NCI-H2029 (cell line): ENCODE measurements around the gene XG.
"Not testable (repeated sequence)": the region's sequence is repeated elsewhere in the genome, so short reads cannot be mapped to it uniquely, and the experiment has no call there.

Experiments
- DNase-seq: peaks from one replicate; lab custom pipeline; 2025; lab: John Stamatoyannopoulos, UW

The XG gene

GRCh38 chrX:2733286-2733685 lies 18.6 kb upstream of the XG start:
- DNase-seq, result no peak

DNA sequence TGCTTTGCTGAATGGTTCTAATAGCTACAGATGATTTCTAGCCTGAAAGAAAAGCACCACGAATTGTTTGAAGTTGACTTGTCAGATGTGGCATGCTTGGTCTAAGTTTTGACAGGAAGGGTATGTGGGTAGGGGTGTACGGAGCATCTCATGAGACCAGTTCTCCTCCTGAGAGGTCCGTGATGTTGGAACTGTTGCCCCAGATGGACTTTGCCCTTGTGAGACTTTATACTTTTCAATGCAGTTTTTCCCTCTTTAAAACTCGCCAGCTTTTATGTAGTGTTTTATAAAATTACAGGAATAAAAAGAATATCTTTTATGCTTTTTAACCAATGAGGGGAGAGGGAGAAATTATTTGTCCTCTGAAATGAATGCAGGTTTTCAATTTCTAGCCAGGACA lies 16.6 kb upstream of the XG start:
- DNase-seq, result no peak

DNA sequence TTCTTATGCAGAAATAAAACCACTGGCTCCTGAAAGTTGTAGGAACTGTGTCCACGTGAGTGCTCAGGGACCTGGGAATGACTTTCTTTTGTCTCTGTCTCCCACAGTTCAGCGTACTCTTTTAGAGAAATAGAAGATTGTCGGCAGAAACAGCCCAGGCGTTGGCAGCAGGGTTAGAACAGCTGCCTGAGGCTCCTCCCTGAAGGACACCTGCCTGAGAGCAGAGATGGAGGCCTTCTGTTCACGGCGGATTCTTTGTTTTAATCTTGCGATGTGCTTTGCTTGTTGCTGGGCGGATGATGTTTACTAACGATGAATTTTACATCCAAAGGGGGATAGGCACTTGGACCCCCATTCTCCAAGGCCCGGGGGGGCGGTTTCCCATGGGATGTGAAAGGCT lies 11.2 kb upstream of the XG start:
- DNase-seq, result no peak

DNA sequence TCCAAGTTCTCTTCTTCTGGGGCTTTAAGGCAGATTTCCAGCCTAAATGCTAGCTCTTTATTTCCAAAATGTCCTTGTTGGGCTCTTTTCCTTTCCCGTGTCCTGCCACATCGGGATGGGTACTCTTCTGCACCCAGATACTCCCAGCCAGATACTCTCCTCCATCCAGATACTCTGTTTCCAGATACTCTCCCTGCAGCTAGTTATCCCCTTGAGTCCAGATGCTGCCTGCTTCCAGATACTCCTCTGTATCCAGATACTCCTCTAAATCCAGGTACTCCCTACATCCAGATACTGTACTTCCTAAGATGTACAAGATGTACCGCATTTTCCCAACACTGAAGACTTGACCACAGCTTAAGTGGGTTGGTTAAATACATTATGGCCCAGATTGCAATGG lies 10.5 kb upstream of the XG start:
- no peak for DNase-seq

DNA sequence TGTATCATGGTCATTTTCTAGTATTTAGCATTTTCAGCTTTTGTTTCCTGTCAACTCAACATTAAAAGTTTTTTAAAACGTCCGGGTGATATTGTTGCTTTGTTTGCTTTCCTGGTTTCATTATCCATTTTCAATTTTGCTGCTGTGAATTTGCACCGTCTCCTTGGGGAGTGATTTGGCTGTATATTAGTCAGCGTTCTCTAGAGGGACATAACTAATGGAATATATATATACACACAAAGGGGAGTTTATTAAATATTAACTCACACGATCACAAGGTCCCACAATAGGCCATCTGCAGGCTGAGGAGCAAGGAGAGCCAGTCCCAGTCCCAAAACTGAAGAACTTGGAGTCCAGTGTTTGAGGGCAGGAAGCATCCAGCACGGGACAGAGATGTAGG lies 5.6 kb upstream of the XG start:
- not testable (repeated sequence) for DNase-seq

- DNase-seq, result no peak
Observed at GRCh38 chrX:2748171-2748814, 3.5 kb upstream of the XG start.

DNA sequence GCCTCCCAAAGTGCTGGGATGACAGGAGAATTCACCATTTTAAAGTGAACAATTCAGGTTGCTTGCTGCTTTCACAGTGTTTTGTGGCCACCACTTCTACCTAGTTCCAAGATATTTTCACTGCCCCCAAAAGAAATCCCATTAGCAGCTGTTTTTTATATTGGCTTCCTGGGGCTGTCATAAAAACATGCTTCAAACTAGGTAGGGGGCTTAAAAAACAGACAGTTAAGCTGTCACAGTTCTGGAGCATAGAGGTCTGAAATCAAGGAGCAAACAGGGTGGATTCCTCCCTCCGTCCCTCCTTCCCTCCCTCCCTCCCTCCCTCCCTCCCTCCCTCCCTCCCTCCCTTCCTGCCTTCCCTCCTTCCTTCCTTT lies 3.0 kb upstream of the XG start:
- DNase-seq, result no peak

GRCh38 chrX:2751291-2751690 lies 549 bp upstream of the XG start:
- DNase-seq, result no peak

DNA sequence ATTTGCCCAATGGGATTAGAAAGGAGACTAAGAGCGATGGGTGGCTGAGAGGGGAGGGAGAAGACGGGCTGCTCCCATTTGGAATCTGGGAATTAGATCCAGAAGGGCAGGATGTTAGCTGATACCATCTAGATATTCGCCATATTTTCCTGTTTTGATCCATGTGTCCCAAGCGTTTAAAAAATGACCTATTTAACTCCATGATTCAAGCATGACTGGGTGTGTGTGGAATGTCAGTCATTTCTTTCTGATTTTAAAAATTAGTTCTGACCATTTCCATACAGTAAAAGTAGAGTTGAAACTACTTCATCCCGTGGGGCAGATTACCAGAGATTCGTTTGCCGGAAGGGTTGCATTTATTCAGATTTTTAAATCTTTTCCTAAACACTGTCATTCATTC lies 601 bp downstream of the XG start:
- DNase-seq, result not testable (repeated sequence)

GRCh38 chrX:2755163-2755715 lies 3.4 kb downstream of the XG start:
- not testable (repeated sequence) for DNase-seq

- DNase-seq, result no peak
Observed at GRCh38 chrX:2756548-2756947, 4.7 kb downstream of the XG start.

GRCh38 chrX:2761246-2761645 lies 9.4 kb downstream of the XG start:
- DNase-seq, result no peak

DNA sequence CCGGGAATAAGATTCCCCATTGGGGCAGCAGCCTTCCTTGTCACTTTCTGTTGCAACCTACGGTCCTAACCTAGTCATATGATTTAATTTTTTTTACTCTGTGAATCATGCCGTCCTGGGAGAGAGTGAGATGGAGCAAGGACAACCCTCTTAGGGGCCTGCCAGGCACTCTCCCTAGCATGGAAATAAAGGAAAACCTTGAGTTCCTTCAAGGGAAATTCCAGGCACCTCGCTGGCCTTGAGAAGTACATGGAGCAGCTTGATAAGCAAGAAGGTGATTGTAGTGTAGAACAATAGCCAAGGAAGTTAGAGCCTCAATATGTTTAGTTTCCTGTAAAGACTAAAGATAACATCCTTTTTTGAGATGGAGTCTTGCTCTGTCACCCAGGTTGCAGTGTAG lies 10.8 kb downstream of the XG start:
- not testable (repeated sequence) for DNase-seq

DNA sequence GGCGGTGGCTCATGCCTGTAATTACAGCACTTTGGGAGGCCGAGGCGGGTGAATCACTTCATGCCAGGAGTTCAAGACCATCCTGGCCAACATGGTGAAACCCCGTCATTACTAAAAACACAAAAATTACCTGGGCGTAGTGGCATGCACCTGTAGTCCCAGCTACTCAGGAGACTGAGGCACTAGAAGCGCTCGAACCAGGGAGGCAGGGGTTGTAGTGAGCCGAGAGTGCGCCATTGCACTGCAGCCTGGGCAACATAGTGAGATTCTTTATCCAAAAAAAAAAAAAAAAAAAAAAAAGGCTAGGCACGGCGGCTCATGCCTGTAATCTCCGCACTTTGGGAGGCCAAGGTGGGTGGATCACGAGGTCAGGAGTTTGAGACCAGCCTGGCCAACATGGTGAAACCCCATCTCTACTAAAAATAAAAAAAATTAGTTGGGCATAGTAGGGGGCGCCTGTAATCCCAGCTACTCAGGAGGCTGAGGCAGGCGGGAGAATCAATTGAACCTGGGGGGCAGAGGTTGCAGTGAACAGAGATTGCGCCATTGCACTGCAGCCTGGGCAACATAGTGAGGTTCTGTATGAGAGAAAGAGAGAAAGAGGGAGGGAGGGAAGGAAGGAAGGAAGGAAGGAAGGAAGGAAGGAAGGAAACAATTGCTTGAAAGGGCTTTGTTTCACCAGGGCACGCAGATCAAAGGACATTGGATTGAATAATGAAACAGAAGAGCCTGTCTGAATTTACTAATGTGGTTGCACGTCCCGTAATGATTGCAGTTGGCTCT lies 13.1 kb downstream of the XG start:
- not testable (repeated sequence) for DNase-seq

- no peak for DNase-seq
Observed at GRCh38 chrX:2765549-2765830, 13.7 kb downstream of the XG start.

- no peak for DNase-seq
Observed at GRCh38 chrX:2766906-2767305, 15.1 kb downstream of the XG start.

DNA sequence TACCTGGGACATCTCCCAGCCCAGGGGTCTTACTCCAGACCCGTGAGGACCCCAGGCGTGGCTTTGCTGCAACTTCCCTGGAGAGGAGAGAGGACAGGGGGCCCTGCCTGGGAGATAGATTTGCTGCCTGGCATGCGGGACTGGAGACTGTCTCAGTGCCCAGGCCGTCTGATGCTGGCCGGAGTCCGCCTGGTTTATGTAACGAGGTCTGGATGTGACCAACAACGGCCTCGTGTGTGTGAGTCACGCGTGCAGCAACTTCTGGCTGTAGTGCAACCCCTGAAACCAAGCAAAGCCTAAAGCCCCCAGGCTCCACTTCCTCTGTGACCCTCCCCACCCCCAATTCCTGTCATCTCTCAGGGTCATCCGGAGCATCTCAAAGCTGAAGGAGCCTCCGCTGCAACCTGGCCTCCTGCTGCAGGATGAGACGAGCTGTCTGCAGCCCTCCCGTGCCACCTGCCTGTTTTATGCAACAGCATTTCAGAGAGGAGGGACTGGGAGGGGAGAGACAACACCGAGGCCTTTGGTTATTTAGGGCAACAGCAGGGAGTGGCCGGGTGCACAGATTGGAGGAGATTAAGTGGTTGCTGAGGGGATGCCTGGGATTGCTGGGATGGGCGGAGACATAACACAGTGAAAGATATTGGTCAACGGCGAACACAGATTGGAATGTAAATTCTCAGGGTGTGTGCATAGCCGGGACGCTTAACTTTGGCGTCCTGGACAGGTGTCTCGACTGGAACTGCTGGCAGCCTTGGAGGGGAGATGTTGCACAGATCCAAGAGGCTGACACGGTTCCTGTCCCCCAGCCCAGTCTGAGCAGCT lies 16.0 kb downstream of the XG start:
- DNase-seq, result no peak

DNA sequence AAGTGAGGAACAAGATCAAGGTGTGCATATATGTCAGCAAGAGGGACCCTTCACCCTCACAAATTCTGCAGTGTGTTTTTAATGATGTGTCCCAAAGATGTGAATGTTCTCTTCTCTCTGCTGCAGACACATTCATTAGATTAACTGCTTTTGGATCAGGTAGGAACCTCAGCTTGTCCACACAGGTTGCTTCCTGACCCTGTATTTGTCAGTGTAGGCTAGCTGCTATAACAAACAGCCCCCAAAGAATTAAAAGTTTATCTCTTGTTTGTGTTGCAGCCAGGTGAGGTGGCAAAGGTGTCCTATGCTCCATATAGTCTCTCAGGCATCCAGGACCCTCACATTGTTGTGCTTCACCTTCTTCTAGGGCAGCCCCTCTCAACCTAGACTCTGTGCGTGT lies 17.8 kb downstream of the XG start:
- DNase-seq, result no peak

GRCh38 chrX:2773166-2774055 lies 21.6 kb downstream of the XG start:
- not testable (repeated sequence) for DNase-seq

DNA sequence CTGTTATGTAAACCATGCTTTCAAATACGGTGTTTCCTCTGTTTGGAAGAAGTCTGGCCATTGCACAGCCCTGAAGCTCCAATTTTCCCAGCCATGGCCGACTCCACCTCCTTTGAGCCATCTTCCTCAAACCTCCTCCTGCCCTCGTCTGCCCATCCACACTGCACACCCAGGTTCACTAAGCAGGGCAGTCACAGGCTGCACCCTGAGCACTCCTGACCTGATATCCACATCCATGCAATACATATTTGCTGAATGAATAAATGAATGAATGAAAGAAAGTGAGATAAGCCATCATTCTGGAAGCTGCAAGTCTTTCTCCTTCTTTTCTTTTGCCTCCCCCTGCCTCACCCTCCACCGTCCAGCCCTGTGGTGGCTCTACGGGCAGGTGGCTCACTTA lies 22.2 kb downstream of the XG start:
- DNase-seq, result no peak

DNA sequence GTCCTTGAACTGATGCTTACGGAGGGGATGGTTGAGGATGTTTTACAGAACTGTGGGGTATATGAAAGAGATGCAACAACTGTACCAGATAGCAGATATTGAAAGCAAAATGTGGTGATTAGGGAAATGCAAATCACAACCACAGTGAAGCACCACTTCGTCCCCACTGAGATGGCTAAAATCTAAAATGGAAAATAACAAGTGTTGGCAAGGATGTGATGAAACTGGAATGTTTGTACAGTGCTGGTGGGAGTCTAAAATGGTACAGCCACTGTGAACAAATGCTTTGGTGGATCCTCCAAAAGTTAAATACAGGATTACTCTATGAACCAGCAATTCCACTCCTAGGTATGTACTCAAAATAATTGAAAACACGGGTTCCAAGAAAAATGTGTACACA lies 22.9 kb downstream of the XG start:
- DNase-seq, result no peak
